HK-2 (cell line): ENCODE results near the gene ADIRF.
"Not testable (repeated sequence)": the region's sequence is repeated elsewhere in the genome, so short reads cannot be mapped to it uniquely, and the experiment has no call there.

Experiments used
- DNase-seq: peaks from one replicate; pipeline ENCODE4 v3.0.0-alpha.2; 2018; ENCODE audit not compliant: unreplicated experiment

ADIRF gene

DNA sequence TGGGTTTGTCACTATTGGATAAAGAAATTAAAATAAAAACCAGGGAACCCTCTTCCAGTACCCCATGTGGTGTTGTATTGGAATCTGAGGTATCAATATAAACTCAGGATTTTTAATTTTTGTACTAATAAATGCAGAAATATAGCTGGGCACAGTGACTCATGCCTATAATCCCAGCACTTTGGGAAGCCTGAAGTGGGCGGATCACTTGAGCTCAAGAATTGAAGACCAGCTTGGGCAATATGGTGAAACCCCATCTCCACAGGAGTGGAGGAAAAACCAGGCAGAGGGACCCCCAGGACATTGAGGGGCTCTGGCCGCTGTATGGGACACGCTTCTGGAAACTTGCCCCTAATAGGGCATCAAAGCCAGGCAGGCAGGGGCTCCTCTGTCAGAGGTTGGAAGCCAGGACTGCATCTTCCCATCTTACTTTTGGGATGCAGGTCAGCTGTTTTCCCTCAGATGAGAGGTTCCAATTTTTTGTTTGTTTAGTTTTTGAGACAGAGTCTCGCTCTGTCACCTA lies 11.1 kb downstream of the ADIRF start:
- no peak for DNase-seq

DNA sequence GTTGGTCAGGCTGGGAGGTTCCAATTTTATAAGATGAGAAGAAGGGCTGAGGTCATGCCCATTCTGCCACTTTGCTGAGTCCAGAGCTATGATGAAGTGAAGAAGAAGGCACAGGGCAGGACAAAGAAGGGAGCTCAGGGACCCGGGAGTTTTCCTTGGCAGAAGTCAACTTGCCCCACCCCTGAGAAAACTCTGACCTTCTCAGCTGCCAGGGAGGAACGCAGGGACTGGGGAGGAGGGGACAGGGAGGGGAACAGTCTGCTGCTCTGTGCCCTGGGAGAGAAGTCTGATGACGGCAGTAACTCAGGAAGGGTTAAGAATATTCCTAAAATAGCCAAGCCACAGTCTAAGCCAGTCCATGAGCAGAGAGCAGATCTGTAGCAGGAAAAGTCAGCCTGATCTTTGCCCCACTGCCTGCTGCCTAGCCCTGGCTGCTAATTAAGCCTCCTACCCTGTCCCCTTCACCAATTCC lies 11.7 kb downstream of the ADIRF start:
- DNase-seq: no peak

DNA sequence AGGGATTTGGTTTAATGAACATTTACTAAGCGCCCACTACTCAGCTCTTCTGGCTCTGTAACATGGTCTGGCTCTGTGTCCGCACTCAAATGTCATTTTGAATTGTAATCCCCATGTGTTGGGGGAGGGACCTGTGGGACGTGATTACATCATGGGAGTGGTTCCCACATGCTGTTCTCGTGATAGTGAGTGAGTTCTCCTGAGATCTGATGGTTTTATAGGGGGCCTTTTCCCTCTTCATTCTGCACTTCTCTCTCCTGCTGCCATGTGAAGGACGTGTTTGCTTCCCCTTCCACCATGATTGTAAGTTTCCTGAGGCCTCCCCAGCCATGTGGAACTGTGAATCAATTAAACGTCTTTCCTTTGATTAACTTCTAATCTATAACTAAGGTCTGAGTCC lies 12.7 kb downstream of the ADIRF start:
- DNase-seq: not testable (repeated sequence)

DNA sequence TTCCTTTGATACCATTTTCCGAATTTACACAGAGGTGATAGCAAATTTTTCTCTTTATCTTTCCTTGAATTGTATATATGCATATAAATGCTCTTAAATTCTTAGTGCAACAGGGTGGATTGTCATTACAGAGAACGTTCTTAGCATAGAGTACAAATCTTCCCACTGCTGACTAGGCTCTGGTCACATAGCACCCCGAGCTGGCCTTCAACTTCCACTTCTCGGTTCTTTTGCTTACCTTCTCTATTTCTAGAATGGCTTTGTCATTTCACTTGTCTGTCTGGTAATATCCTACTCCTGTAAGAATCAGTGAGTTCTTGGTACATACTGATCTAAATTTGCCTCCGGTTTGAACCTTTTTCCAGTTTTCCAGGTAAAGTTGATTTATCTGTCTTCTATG lies 13.4 kb downstream of the ADIRF start:
- no peak for DNase-seq

DNA sequence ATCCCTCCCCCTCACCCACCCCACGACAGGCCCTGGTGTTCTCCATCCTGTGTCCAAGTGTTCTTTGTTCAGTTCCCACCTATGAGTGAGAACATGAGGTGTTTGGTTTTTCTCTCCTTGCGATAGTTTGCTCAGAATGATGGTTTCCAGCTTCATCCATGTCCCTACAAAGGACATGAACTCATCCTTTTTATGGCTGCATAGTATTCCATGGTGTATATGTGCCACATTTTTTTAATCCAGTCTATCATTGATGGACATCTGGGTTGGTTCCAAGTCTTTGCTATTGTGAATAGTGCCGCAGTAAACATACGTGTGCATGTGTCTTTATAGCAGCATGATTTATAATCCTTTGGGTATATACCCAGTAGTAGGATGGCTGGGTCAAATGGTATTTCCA lies 16.2 kb downstream of the ADIRF start:
- DNase-seq: not testable (repeated sequence)

- DNase-seq: no peak
These were observed 20.2 kb downstream of the ADIRF start for GRCh38 chr10:86988520-86988919.

- not testable (repeated sequence) for DNase-seq
These were observed 23.1 kb downstream of the ADIRF start for GRCh38 chr10:86991362-86991761.

- no peak for DNase-seq
These were observed 24.2 kb downstream of the ADIRF start for GRCh38 chr10:86992456-86992855.

GRCh38 chr10:86992929-86993328 lies 24.6 kb downstream of the ADIRF start:
- DNase-seq: no peak

- DNase-seq: not testable (repeated sequence)
These were observed 31.6 kb downstream of the ADIRF start for GRCh38 chr10:86999802-87000403.

- DNase-seq: no peak
These were observed 32.2 kb downstream of the ADIRF start for GRCh38 chr10:87000491-87000890.

DNA sequence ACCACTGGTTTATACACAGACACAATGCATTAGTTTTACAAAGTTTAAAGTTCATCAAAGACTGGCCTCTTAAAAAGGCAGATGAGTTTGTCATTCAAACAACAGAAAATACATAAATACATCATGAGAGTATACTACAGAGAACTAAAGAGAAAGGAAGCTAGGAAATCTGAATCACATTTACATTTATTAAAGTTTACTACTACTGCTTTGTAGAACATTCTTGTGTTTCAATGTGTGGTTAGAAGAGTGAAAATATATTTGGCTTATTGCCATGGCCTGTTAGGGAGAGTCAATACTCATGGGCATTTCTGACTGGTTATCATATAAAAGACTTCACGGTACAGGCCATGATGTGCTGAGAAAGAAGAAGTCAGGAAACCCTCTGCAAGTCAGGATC lies 38.8 kb downstream of the ADIRF start:
- DNase-seq: not testable (repeated sequence)

GRCh38 chr10:87007674-87008073 lies 39.4 kb downstream of the ADIRF start:
- not testable (repeated sequence) for DNase-seq

DNA sequence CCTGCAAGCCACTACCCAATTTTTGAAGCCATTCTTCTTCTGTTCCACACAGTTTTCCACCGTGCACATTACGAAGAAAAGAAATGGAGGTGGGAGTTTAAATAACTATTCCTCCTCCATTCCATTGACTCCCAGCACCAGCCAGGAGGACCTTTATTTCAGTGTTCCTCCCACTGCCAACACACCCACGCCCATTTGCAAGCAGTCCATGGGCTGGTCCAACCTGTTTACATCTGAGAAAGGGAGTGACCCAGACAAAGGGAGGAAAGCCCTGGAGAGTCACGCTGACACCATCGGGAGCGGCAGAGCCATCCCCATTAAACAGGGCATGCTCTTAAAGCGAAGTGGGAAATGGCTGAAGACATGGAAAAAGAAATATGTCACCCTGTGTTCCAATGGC lies 40.0 kb downstream of the ADIRF start:
- DNase-seq: not testable (repeated sequence)

DNA sequence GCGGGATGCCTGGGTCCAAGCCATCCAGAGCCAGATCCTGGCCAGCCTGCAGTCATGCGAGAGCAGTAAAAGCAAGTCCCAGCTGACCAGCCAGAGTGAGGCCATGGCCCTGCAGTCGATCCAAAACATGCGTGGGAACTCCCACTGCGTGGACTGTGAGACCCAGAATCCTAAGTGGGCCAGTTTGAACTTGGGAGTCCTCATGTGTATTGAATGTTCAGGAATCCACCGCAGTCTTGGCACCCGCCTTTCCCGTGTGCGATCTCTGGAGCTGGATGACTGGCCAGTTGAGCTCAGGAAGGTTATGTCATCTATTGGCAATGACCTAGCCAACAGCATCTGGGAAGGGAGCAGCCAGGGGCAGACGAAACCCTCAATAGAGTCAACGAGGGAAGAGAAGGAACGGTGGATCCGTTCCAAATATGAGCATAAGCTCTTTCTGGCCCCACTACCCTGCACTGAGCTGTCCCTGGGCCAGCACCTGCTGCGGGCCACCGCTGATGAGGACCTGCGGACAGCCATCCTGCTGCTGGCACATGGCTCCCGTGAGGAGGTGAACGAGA lies 40.9 kb downstream of the ADIRF start:
- DNase-seq: not testable (repeated sequence)

DNA sequence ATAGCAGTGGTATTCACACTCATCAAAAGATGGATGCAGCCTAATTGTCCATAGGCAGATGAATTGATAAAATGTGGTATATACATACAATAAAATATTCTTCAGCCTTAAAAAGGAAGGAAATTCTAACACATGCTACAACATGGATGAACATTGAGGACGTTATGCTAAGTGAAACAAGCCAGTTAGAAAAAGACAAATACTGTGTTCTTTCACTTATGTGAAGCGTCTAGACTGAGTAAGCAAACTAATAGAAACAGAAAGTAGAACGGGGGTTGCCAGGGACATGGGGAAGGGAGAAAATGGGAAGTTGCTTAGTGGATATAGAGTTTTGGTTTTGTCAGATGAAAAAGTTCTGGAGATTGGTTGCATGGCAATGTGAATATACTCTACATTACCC lies 45.2 kb downstream of the ADIRF start:
- DNase-seq: not testable (repeated sequence)

DNA sequence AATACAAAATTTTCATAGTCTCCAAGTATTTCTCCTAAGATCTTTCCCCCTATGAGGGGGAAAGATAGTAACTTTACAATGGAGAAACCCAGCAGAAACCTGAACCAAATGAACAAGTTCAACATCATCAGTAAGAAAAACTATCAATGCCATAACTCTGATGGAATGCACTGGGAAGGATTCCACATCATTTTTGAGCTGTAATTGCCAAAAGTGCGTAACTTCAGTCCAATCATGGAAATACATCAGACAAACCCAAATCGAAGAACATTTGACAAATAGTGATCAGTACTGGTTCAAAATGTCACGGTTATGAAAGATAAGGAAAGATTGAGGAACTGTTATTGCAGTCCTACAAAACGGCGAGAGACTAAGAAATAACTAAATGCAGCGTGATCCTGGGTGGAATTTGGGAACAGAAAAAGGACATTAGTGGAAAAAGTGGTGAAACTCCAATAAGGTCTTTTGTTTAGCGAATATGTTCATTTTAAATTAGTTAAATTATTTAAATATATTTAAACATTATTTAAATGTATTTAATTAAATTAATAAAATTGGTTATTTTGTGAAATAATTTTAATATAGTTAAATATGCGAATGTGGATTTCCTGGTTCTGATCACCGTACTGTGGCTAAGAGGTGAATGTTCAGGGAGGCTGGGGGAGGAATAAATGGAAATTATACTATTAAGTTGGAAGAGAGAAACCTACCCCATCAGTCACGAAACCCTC lies 46.9 kb downstream of the ADIRF start:
- not testable (repeated sequence) for DNase-seq

- not testable (repeated sequence) for DNase-seq
These were observed 49.8 kb downstream of the ADIRF start for GRCh38 chr10:87018127-87018526.

- DNase-seq: not testable (repeated sequence)
These were observed 50.8 kb downstream of the ADIRF start for GRCh38 chr10:87019066-87019465.

DNA sequence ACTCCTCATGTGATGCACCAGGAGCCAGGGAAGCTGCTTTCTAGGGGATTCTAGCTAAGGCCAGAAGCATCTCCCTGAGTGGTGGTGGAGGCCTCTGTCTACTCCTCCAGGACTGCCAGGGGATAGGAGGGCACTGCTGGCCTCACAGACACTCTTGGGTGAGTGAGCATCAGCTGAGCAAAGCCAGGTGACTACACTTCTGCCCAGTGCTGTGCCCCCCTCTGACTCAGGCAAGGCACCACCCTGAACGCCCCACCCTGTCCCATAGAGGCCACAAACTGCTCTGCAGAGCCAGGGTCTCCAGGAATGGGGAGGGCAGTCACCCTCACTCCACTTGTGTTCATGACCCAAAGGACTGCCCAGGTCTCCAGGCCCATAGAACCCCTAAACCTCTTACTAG lies 51.2 kb downstream of the ADIRF start:
- not testable (repeated sequence) for DNase-seq

DNA sequence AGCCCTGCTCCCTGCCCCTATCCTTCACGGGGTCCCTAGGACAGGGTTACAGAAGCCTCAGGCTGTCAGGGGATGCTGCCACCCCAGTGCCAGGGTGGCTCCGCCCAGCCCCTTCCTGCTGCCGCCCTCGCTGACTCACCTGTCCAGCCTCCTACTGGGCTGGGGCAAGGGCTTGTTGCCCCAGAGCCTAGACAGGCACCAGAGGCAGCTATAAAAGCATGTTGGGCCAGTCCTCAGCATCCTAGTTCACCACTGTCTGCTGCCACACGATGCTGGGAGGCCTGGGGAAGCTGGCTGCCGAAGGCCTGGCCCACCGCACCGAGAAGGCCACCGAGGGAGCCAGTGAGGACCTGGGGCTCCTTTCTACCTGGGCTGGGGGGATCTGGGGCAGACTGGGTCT lies 51.8 kb downstream of the ADIRF start, which contains the start of gene FAM25A:
FAM25A (plus strand) TSS at position 239 of the 400 bp plus-strand sequence; CDS start at position 270, 31 bp downstream.
- not testable (repeated sequence) for DNase-seq
